IMR-90 (cell line): ENCODE results near the gene DLL1. TPM values are rescaled to one million over a fixed set of nuclear protein-coding genes. Genes with fewer than 3 reads are reported as not detected.

Experiments
- ATAC-seq: fragments of 200-7000 bp; cut with Tn5 transposase; 2 replicates; pipeline ENCODE4 v1.9.1; 2020; ENCODE audit warnings: low read depth, mild to moderate bottlenecking, moderate library complexity
- BruUV-seq: library from RNA; stranded (reverse); fragments of 400-500 nt; replicated peaks from 2 replicates; lab custom pipeline; 2021; lab: Mats Ljungman, UMichigan
- CTCF ChIA-PET: fragments of 300-600 bp; formaldehyde crosslinking; extraction: SDS; loops from one replicate; lab custom pipeline; 2021; ENCODE audit warnings: antibody characterized with exemption; lab: Yijun Ruan, JAX
- POLR2A ChIA-PET: fragments of 300-600 bp; sonication (Branson Sonifier 250); formaldehyde crosslinking; loops from one replicate; lab custom pipeline; 2022; ENCODE audit warnings: antibody characterized with exemption; ENCODE audit not compliant: unreplicated experiment; lab: Charles Lee
- DNase-seq: peaks from one replicate; pipeline ENCODE4 v3.0.0; 2013
- H2AFZ ChIP-seq: replicated peaks from 2 replicates; pipeline ENCODE3; 2013; ENCODE audit warnings: low read length, mild to moderate bottlenecking; ENCODE audit not compliant: poor library complexity
- H2AK5ac ChIP-seq: 2 replicates; pipeline ENCODE4 v1.6.1; 2013; ENCODE audit warnings: low read depth, low read length, inconsistent platforms
- H2AK9ac ChIP-seq: replicated peaks from 2 replicates; pipeline ENCODE3; 2013; ENCODE audit warnings: mild to moderate bottlenecking, low read depth, low read length, moderate library complexity; ENCODE audit not compliant: poor library complexity
- H2BK120ac ChIP-seq: 2 replicates; pipeline ENCODE4 v1.6.1; 2013; ENCODE audit warnings: low read depth, low read length, inconsistent platforms
- H2BK15ac ChIP-seq: 3 replicates; pipeline ENCODE4 v1.6.1; 2013; ENCODE audit warnings: low read depth, low read length, inconsistent platforms
- H2BK20ac ChIP-seq: 2 replicates; pipeline ENCODE4 v1.6.1; 2013; ENCODE audit warnings: low read depth, mild to moderate bottlenecking, inconsistent platforms, low read length, moderate library complexity
- H2BK5ac ChIP-seq: 2 replicates; pipeline ENCODE4 v1.6.1; 2013; ENCODE audit warnings: mild to moderate bottlenecking, low read depth, low read length, inconsistent platforms; ENCODE audit not compliant: poor library complexity, severe bottlenecking
- H3K14ac ChIP-seq: replicated peaks from 2 replicates; pipeline ENCODE4 v1.6.1; 2013; ENCODE audit warnings: low read depth, low read length, inconsistent platforms
- H3K18ac ChIP-seq: 2 replicates; pipeline ENCODE4 v1.6.1; 2013; ENCODE audit warnings: low read depth, low read length, control low read depth
- H3K23ac ChIP-seq: 2 replicates; pipeline ENCODE4 v1.6.1; 2013; ENCODE audit warnings: low read depth, low read length, inconsistent platforms
- H3K27ac ChIP-seq: 2 replicates; pipeline ENCODE4 v1.5.1; 2013; ENCODE audit warnings: mild to moderate bottlenecking, control low read depth, low read length; ENCODE audit not compliant: insufficient read depth
- H3K27me3 ChIP-seq: 2 replicates; pipeline ENCODE4 v1.6.1; 2013; ENCODE audit warnings: low read length; ENCODE audit not compliant: control insufficient read depth, insufficient read depth
- H3K36me3 ChIP-seq: 2 replicates; pipeline ENCODE4 v1.6.1; 2013; ENCODE audit warnings: low read length, mixed read lengths; ENCODE audit not compliant: control insufficient read depth, insufficient read depth
- H3K4ac ChIP-seq: 2 replicates; pipeline ENCODE4 v1.6.1; 2013; ENCODE audit warnings: low read depth, low read length, inconsistent platforms
- H3K4me1 ChIP-seq: 2 replicates; pipeline ENCODE4 v1.6.1; 2013; ENCODE audit warnings: low read length, mixed read lengths; ENCODE audit not compliant: control insufficient read depth, insufficient read depth
- H3K4me2 ChIP-seq: 2 replicates; pipeline ENCODE4 v1.6.1; 2013; ENCODE audit warnings: low read depth, mild to moderate bottlenecking, control low read depth, low read length, moderate library complexity
- H3K4me3 ChIP-seq: 2 replicates; pipeline ENCODE4 v1.5.1; 2013; ENCODE audit warnings: low read depth, mild to moderate bottlenecking, control low read depth, low read length, moderate library complexity; ENCODE audit not compliant: insufficient read depth
- H3K56ac ChIP-seq: 2 replicates; pipeline ENCODE4 v1.6.1; 2013; ENCODE audit warnings: low read length, inconsistent platforms; ENCODE audit not compliant: insufficient read depth; ENCODE audit errors: extremely low read depth
- H3K79me1 ChIP-seq, 2 experiments: 2 replicates each; pipeline ENCODE4 v1.6.1; 2013; ENCODE audit warnings: low read length in 2 of 2, inconsistent platforms in 1 of 2, low read depth in 1 of 2
- H3K9ac ChIP-seq: 2 replicates; pipeline ENCODE4 v1.6.1; 2013; ENCODE audit warnings: low read depth, low read length, control low read depth
- H3K9me1 ChIP-seq: 2 replicates; pipeline ENCODE4 v1.6.1; 2013; ENCODE audit warnings: low read length, inconsistent platforms; ENCODE audit not compliant: insufficient read depth
- H3K9me3 ChIP-seq: 2 replicates; pipeline ENCODE4 v1.6.1; 2013; ENCODE audit warnings: low read length; ENCODE audit not compliant: control insufficient read depth, insufficient read depth
- H4K20me1 ChIP-seq: 2 replicates; pipeline ENCODE4 v1.6.1; 2013; ENCODE audit warnings: low read length, inconsistent platforms; ENCODE audit not compliant: insufficient read depth
- H4K5ac ChIP-seq: 2 replicates; pipeline ENCODE4 v1.6.1; 2013; ENCODE audit warnings: mild to moderate bottlenecking, low read depth, low read length, control low read depth
- H4K8ac ChIP-seq, 2 experiments: 2 replicates each; pipeline ENCODE4 v1.6.1; 2013; ENCODE audit warnings: low read depth in 2 of 2, low read length in 2 of 2, control low read depth in 1 of 2, inconsistent platforms in 1 of 2
- H4K91ac ChIP-seq: 2 replicates; pipeline ENCODE4 v1.6.1; 2013; ENCODE audit warnings: low read depth, low read length, inconsistent platforms; ENCODE audit not compliant: insufficient read depth
- BHLHE40 ChIP-seq: fragments of 150-350 bp; IDR thresholded peaks from 2 replicates; pipeline ENCODE4 v1.6.1; 2016; ENCODE audit warnings: mild to moderate bottlenecking, low read depth, low read length
- RCOR1 ChIP-seq: IDR thresholded peaks from 2 replicates; pipeline ENCODE4 v1.6.1; 2012; ENCODE audit warnings: mild to moderate bottlenecking, low read length, improper control_type of control experiment; ENCODE audit not compliant: insufficient replicate concordance
- RFX5 ChIP-seq: IDR thresholded peaks from 2 replicates; pipeline ENCODE4 v1.8.0; 2012; ENCODE audit warnings: low read depth, mild to moderate bottlenecking, low read length, moderate library complexity
- USF2 ChIP-seq: fragments of 150-350 bp; IDR thresholded peaks from 2 replicates; pipeline ENCODE4 v1.6.1; 2017; ENCODE audit warnings: mild to moderate bottlenecking, antibody characterized with exemption, low read length, low read depth
- WGBS, 2 experiments: methylation state at CpG; one replicate each; pipeline versions ENCODE4 v1.1.5 to v1.1.7; 2013; ENCODE audit warnings: missing lambda C conversion rate in 2 of 2; ENCODE audit not compliant: insufficient read length in 1 of 2; ENCODE audit errors: extremely low coverage in 2 of 2; 5-methylcytosine and 5-hydroxymethylcytosine counted together
- dilution Hi-C: fragments of 300-500 bp; cut with HindIII; formaldehyde crosslinking; loops from one replicate; pipeline ENCODE4 v1.14.3; 2018; ENCODE audit warnings: low sequenced_read_pairs; ENCODE audit not compliant: unreplicated experiment
- in situ Hi-C: fragments of 300-500 bp; cut with MboI; formaldehyde crosslinking; loops from 3 replicates; pipeline ENCODE4 v1.14.3; 2019; ENCODE audit warnings: low sequenced_read_pairs, inconsistent platforms, mixed read lengths
- intact Hi-C: fragments of 100-400 bp; cut with micrococcal nuclease; formaldehyde crosslinking; loops from 2 replicates; pipeline ENCODE4 v1.10.0; 2022
- polyA plus RNA-seq, 3 experiments: library from polyadenylated mRNA; depleted of rRNA; stranded (reverse); fragments of >200 nt; gene quantifications; 2 replicates each; pipeline ENCODE4 v1.2.3, GENCODE V29; 2012; ENCODE audit warnings: low replicate concordance in 1 of 3
- total RNA-seq: library from RNA; depleted of rRNA; stranded (reverse); fragments of >200 nt; gene quantifications from 2 replicates; pipeline ENCODE4 v1.2.3, GENCODE V29; 2012

DLL1 gene
- total and polyA plus RNA-seq, 2 of the 4 experiments (the other 2 are of a cell fraction), result under 0.01 to 0.31 TPM

DNA sequence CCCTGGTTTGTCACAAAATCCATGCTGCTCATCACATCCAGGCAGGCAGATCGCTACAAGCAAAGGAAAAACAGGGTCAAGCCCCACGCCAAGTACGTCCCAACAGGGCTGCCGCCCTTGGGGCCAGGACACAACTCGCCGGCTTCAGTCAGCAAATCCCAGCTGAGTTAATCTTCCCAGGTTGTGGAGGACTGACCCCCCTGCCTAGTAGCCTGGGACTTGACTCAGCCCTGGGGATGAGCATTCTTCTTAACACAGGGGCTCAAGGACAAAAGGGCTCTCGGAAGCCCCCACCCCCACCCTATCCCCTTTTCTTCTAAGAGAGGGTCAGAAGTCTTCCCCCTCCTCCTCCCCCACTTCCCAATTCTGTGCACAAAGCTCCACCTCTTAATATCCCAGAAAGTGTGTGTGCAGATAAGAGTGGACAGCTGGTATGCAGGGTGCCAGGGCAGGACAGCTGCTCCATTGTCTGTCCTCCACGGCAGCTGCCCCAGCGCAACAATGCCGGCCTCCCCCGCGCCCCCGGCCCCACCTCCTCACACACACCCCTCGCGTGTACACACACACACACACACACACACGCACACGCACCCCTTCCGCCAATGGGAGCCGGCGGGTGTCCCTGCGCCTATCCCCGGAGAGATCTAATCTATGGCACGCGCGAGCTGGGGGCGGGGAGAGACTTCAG, 4.5 kb downstream of the DLL1 start:
- Histone ChIP-seq H3K27ac (no peak overlapping the region), H3K4me2 (no peak overlapping the region), H3K4me1 (no peaks in the 10 kb centered on the region; the same call in 1 of the 2 replicates), H4K5ac (no peak overlapping the region), H3K14ac (no peak overlapping the region), H4K91ac (no peak overlapping the region), H2BK15ac (no peak overlapping the region), H3K27me3 (peaks cover 47% of the 10 kb centered on the region), H2BK5ac (no peak overlapping the region), H3K4ac (no peak overlapping the region), H2AK9ac (no peak overlapping the region), H3K56ac (no peak overlapping the region), H4K20me1 (no peaks in the 10 kb centered on the region), H2BK120ac (no peak overlapping the region), H3K9ac (no peak overlapping the region), H2AFZ (no peak overlapping the region), H3K79me1 (no peaks in the 10 kb centered on the region), H2AK5ac (no peak overlapping the region), H2BK20ac (no peak overlapping the region), H3K9me3 (no peaks in the 10 kb centered on the region), H3K18ac (no peak overlapping the region), H3K4me3 (no peak overlapping the region), H3K23ac (no peak overlapping the region), H3K9me1 (no peaks in the 10 kb centered on the region), H4K8ac (no peak overlapping the region), H3K36me3 (no peaks in the 10 kb centered on the region)
- 35% methylated on average over 7 of the region's 26 CpGs; no CpG with 5 or more reads in 1 of the 2 experiments for WGBS, 2 experiments
- no TSS peak for BruUV-seq
- intact Hi-C loops, result no loop called here
- ChIA-PET POLR2A (no interaction called here), CTCF (no interaction called here)
- ATAC-seq (no peak), DNase-seq (no peak)
- dilution Hi-C loops, result no loop called here
- TF ChIP-seq RCOR1, result no peak
- TF ChIP-seq RFX5, result no peak
- no peak for TF ChIP-seq BHLHE40
- no peak for TF ChIP-seq USF2
- in situ Hi-C loops, result no loop called here
